ENCODE results near the gene JPH4.
A peak's percentile ranks its signal among the peaks of the same experiment; 100 is the strongest.

GRCh38 chr14:23577004-23577681, 1.4 kb downstream of the JPH4 start:
- TF ChIP-seq CTCF (conservative IDR thresholded peaks at IDR 0.05; ENCODE audit: low read depth, low read length) (no peak), EZH2 (IDR thresholded peaks at IDR 0.05; ENCODE audit: borderline replicate concordance, low read depth, low read length, poor library complexity, severe bottlenecking) (peak; percentile 62)

All from A673 (cell line).